ENCODE measurements around the gene CLRN1.

The CLRN1 gene

GRCh38 chr3:150890295-150890694, 82.2 kb downstream of the CLRN1 start:
- no peak for DNase-seq (ENCODE audit: low read depth, low spot score)
- TF ChIP-seq CTCF (IDR thresholded peaks at IDR 0.05; ENCODE audit: low read depth, low read length), result no peak
- H3K4me3 ChIP-seq (ENCODE audit: low read depth, low read length), result no peak overlapping the region
- in situ Hi-C loops (cut with HindIII; ENCODE audit: low sequenced_read_pairs), result no loop called here

- H3K4me3 ChIP-seq (ENCODE audit: low read depth, low read length), result no peak overlapping the region
- in situ Hi-C loops (cut with HindIII; ENCODE audit: low sequenced_read_pairs), result no loop called here
- DNase-seq (ENCODE audit: low read depth, low spot score), result no peak
- TF ChIP-seq CTCF (IDR thresholded peaks at IDR 0.05; ENCODE audit: low read depth, low read length), result no peak
Measured at GRCh38 chr3:150889106-150889505, 83.4 kb downstream of the CLRN1 start.

GRCh38 chr3:150887031-150887430, 85.5 kb downstream of the CLRN1 start:
- in situ Hi-C loops (cut with HindIII; ENCODE audit: low sequenced_read_pairs), result no loop called here

GRCh38 chr3:150885535-150885934, 87.0 kb downstream of the CLRN1 start:
- in situ Hi-C loops (cut with HindIII; ENCODE audit: low sequenced_read_pairs), result no loop called here
- H3K4me3 ChIP-seq (ENCODE audit: low read depth, low read length), result no peak overlapping the region
- no peak for TF ChIP-seq CTCF (IDR thresholded peaks at IDR 0.05; ENCODE audit: low read depth, low read length)
- no peak for DNase-seq (ENCODE audit: low read depth, low spot score)

More at GRCh38 chr3:150887031-150887430, 85.5 kb downstream of the CLRN1 start:
- no peak overlapping the region for H3K4me3 ChIP-seq (ENCODE audit: low read depth, low read length)
- no peak for TF ChIP-seq CTCF (IDR thresholded peaks at IDR 0.05; ENCODE audit: low read depth, low read length)
- DNase-seq (ENCODE audit: low read depth, low spot score), result no peak

GRCh38 chr3:150878996-150879575, 93.4 kb downstream of the CLRN1 start:
- in situ Hi-C loops (cut with HindIII; ENCODE audit: low sequenced_read_pairs), result no loop called here
- no peak for TF ChIP-seq CTCF (IDR thresholded peaks at IDR 0.05; ENCODE audit: low read depth, low read length)
- no peak for DNase-seq (ENCODE audit: low read depth, low spot score)
- H3K4me3 ChIP-seq (ENCODE audit: low read depth, low read length), result no peak overlapping the region

GRCh38 chr3:150878290-150878689, 94.2 kb downstream of the CLRN1 start:
- in situ Hi-C loops (cut with HindIII; ENCODE audit: low sequenced_read_pairs), result no loop called here
- H3K4me3 ChIP-seq (ENCODE audit: low read depth, low read length), result no peak overlapping the region
- no peak for DNase-seq (ENCODE audit: low read depth, low spot score)
- no peak for TF ChIP-seq CTCF (IDR thresholded peaks at IDR 0.05; ENCODE audit: low read depth, low read length)

- no peak for DNase-seq (ENCODE audit: low read depth, low spot score)
- H3K4me3 ChIP-seq (ENCODE audit: low read depth, low read length), result no peak overlapping the region
- in situ Hi-C loops (cut with HindIII; ENCODE audit: low sequenced_read_pairs), result no loop called here
- no peak for TF ChIP-seq CTCF (IDR thresholded peaks at IDR 0.05; ENCODE audit: low read depth, low read length)
Measured at GRCh38 chr3:150877303-150877702, 95.2 kb downstream of the CLRN1 start.
